ENCODE data around the gene SH3RF2.

GRCh38 chr5:145943674-145944121, 7.3 kb downstream of the SH3RF2 start:
- TF ChIP-seq CTCF (IDR thresholded peaks at IDR 0.05; ENCODE audit: low read depth, low read length, missing input control), result no peak
- TF ChIP-seq HNF4G (IDR thresholded peaks at IDR 0.05), result no peak
- no peak for TF ChIP-seq SP1 (IDR thresholded peaks at IDR 0.05)

Data from liver (tissue), 3 donors.